ENCODE data around the gene NFE2L2. TPM values are rescaled to one million over a fixed set of nuclear protein-coding genes. Genes with fewer than 3 reads are reported as not detected.

NFE2L2 gene
- total RNA-seq, 2 experiments from 2014 or later = 26.2 to 58.6 TPM

DNA sequence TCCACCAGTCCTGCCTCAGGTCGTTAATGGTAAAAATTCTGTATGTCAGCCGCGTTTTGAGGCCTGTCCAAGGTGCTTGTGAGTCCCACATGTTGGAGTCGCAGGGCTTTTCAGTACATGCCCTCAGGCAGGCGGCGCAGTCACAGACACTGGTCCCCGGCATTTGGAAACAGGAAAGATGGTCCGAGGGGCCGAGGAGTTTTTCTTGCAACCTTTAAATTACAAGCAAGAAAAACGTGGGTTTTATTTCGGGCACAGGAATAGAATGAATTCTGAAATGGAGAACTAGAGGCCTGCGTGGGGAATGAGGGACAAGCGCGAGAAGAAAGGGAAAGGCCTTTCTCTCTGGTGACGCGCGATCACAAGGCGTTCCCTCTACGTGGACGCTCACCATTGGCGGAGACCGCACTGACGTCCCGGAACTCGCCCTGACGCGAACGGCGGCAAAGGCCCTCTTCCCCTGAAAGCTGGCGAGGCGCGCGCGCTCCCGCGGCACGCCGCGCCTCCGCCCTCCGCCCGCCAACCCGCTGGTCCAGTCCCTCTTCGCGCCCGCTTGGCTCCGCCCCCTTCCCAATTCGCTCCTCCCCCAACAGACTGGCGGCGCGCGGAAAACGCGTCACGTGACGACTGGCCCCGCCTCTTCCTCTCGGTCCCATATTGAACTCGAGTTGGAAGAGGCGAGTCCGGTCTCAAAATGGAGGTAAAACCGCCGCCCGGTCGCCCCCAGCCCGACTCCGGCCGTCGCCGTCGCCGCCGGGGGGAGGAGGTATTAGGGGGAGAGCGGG lies 52.2 kb downstream of the NFE2L2 start, which contains the start of gene HNRNPA3:
Gene HNRNPA3, plus strand, starts transcription at position 689 of the 785 bp plus-strand sequence. Its CDS starts 6 bp downstream, at position 695.
- peak within 1 kb of the TSS; percentile 88 for H3K4me2 ChIP-seq (ENCODE audit: low read length)
- intact Hi-C loops (cut with micrococcal nuclease; ENCODE audit: unreplicated experiment) = loop anchor here (1.0 to 5.0 kb wide), 3 partner anchors 46 to 405 kb away; a partner anchor contains a TSS
- TF ChIP-seq, protein P1, sequence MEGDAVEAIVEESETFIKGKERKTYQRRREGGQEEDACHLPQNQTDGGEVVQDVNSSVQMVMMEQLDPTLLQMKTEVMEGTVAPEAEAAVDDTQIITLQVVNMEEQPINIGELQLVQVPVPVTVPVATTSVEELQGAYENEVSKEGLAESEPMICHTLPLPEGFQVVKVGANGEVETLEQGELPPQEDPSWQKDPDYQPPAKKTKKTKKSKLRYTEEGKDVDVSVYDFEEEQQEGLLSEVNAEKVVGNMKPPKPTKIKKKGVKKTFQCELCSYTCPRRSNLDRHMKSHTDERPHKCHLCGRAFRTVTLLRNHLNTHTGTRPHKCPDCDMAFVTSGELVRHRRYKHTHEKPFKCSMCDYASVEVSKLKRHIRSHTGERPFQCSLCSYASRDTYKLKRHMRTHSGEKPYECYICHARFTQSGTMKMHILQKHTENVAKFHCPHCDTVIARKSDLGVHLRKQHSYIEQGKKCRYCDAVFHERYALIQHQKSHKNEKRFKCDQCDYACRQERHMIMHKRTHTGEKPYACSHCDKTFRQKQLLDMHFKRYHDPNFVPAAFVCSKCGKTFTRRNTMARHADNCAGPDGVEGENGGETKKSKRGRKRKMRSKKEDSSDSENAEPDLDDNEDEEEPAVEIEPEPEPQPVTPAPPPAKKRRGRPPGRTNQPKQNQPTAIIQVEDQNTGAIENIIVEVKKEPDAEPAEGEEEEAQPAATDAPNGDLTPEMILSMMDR (conservative IDR thresholded peaks at IDR 0.05; ENCODE audit: low read length) = peak; percentile 47; the same call in 1 of the 2 replicates
- no peak for TF ChIP-seq EZH2phosphoT487 (IDR thresholded peaks at IDR 0.05; ENCODE audit: borderline replicate concordance, low read depth, low read length)
- no peaks in the 10 kb centered on the region for H3K9me2 ChIP-seq (ENCODE audit: insufficient read depth, low read length)
- peaks cover 35% of the 10 kb centered on the region for H3K4me1 ChIP-seq (ENCODE audit: insufficient read depth, low read length, poor library complexity, severe bottlenecking)
- H4K20me1 ChIP-seq (ENCODE audit: insufficient read depth, low read length) = peaks cover 28% of the 10 kb centered on the region
- peak within 1 kb of the TSS; percentile 87 for H3K27ac ChIP-seq (ENCODE audit: low read depth, low read length, poor library complexity, severe bottlenecking)
- peak within 1 kb of the TSS; percentile 16; the same call in 1 of the 2 replicates for H2AFZ ChIP-seq (ENCODE audit: low read length)
- H3K36me3 ChIP-seq (ENCODE audit: insufficient read depth, low read length) = peaks cover 42% of the 10 kb centered on the region
- H3K9me3 ChIP-seq (ENCODE audit: low read length) = no peaks in the 10 kb centered on the region
- CTCF ChIA-PET (ENCODE audit: unreplicated experiment) = interaction anchor here (0.6 to 1.1 kb wide), 3 partner anchors 14 to 48 kb away, joined by 3 to 5 read pairs (median 3); no protein-coding TSS in a partner anchor
- POLR2A ChIA-PET = interaction anchor here (0.8 to 1.7 kb wide), 14 partner anchors 9 to 1270 kb away, joined by 3 to 18 read pairs (median 4); partner anchors contain the start of gene NFE2L2
- DNase-seq (ENCODE audit: low spot score) = peak; percentile 98
- H3K79me2 ChIP-seq (ENCODE audit: insufficient read depth, low read depth, low read length) = peaks cover 62% of the 10 kb centered on the region
- peak within 1 kb of the TSS; percentile 81 for H3K4me3 ChIP-seq (ENCODE audit: low read depth, low read length, poor library complexity, severe bottlenecking)
- BruUV-seq (replicated peaks) = no TSS peak

DNA sequence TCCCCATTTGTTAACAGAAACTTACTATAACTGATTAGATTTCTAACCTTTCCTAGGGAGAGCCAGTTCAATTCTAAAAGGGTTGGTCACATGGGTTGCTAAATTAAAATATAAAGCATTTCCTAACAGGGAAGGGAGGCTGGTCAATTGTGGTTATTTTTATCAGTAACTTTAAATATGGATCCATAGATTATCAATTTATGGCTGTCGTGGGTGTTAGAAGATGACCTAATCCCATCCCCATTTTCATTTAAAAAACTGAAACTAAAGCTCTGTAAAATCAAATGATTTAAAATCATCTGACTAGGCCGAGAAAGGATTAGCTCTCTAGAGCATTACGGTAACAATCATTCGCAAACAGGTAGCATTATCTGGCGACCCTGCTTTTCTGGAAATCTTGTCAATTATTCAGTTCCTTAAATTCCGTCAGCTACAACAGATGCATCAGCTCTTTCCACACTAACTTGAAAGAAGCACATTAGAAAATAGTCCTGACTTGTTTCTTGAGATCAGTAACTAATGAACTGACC lies 52.9 kb downstream of the NFE2L2 start:
- Histone ChIP-seq H3K27ac (ENCODE audit: low read depth, low read length, poor library complexity, severe bottlenecking) (peak overlapping the region; percentile 84), H3K4me1 (ENCODE audit: insufficient read depth, low read length, poor library complexity, severe bottlenecking) (peaks cover 31% of the 10 kb centered on the region), H3K9me3 (ENCODE audit: low read length) (no peaks in the 10 kb centered on the region), H2AFZ (ENCODE audit: low read length) (peak overlapping the region; percentile 16; the same call in 1 of the 2 replicates), H4K20me1 (ENCODE audit: insufficient read depth, low read length) (peaks cover 22% of the 10 kb centered on the region), H3K4me3 (ENCODE audit: low read depth, low read length, poor library complexity, severe bottlenecking) (peak overlapping the region; percentile 81), H3K4me2 (ENCODE audit: low read length) (peak overlapping the region; percentile 88), H3K9me2 (ENCODE audit: insufficient read depth, low read length) (no peaks in the 10 kb centered on the region), H3K36me3 (ENCODE audit: insufficient read depth, low read length) (peaks cover 35% of the 10 kb centered on the region), H3K79me2 (ENCODE audit: insufficient read depth, low read depth, low read length) (peaks cover 55% of the 10 kb centered on the region)
- no peak for TF ChIP-seq EZH2phosphoT487 (IDR thresholded peaks at IDR 0.05; ENCODE audit: borderline replicate concordance, low read depth, low read length)
- TF ChIP-seq, protein P1 (conservative IDR thresholded peaks at IDR 0.05; ENCODE audit: low read length) = no peak
- no peak for DNase-seq (ENCODE audit: low spot score)
- intact Hi-C loops (cut with micrococcal nuclease; ENCODE audit: unreplicated experiment) = loop anchor here (1.0 to 5.0 kb wide), 3 partner anchors 45 to 406 kb away; a partner anchor contains a TSS
- ChIA-PET POLR2A (interaction anchor here (0.5 to 1.7 kb wide), 15 partner anchors 9 to 1271 kb away, joined by 3 to 18 read pairs (median 4); partner anchors contain the start of gene NFE2L2), CTCF (ENCODE audit: unreplicated experiment) (interaction anchor here (0.6 to 1.1 kb wide), 3 partner anchors 13 to 47 kb away, joined by 3 to 5 read pairs (median 3); no protein-coding TSS in a partner anchor)
- BruUV-seq (replicated peaks) = TSS peak; percentile 98
